Body of pancreas (tissue), 4 donors: ENCODE data around the gene EPHB2.

Source experiments
- POLR2A ChIP-seq, 3 donors: fragments of 450-650 bp; IDR thresholded peaks; one replicate each; pipeline ENCODE4 v1.6.1; 2016; ENCODE audit warnings: antibody characterized with exemption in 3 of 3, mild to moderate bottlenecking in 2 of 3
- TF ChIP-seq, protein P1 (sequence below), 7 experiments: fragments of 450-650 bp in 4 of 7; fragments of 200-600 bp in 3 of 7; sonication (generic) in 3 of 7; IDR thresholded peaks; one replicate each; pipeline ENCODE4 v1.5.1; 2016 to 2019; ENCODE audit warnings: antibody characterized with exemption in 7 of 7

DNA sequence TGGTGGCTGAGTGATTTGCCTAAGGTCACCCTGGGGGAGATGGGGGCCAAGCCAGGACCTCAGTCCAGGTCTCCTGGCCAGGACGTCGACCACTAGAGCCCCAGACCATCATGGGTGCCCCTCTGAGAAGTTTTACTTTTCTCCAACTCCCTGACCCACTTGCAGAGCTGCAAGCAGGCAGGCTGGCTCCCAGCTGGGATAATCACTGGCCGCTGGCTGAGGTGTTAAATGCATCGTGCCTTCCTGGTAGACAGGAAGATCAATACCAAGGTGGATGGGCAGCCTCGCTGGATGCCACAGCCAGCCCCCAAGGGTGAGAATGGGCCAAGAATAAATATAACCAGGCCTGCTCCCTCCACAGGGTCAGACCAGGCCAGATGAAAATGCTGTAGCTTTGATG, 106.2 kb downstream of the EPHB2 start:
- TF ChIP-seq, protein P1, sequence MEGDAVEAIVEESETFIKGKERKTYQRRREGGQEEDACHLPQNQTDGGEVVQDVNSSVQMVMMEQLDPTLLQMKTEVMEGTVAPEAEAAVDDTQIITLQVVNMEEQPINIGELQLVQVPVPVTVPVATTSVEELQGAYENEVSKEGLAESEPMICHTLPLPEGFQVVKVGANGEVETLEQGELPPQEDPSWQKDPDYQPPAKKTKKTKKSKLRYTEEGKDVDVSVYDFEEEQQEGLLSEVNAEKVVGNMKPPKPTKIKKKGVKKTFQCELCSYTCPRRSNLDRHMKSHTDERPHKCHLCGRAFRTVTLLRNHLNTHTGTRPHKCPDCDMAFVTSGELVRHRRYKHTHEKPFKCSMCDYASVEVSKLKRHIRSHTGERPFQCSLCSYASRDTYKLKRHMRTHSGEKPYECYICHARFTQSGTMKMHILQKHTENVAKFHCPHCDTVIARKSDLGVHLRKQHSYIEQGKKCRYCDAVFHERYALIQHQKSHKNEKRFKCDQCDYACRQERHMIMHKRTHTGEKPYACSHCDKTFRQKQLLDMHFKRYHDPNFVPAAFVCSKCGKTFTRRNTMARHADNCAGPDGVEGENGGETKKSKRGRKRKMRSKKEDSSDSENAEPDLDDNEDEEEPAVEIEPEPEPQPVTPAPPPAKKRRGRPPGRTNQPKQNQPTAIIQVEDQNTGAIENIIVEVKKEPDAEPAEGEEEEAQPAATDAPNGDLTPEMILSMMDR (IDR thresholded peaks at IDR 0.05), result no peak
- TF ChIP-seq POLR2A (IDR thresholded peaks at IDR 0.05), result no peak
